Thyroid gland (tissue), 4 donors: ENCODE data around the gene C19orf25. TPM values are rescaled to one million over a fixed set of nuclear protein-coding genes. Genes with fewer than 3 reads are reported as not detected.

Source experiments
- DNase-seq, 2 donors: peaks; one replicate each; pipeline ENCODE4 v3.0.0-alpha.2; 2019
- H3K27ac ChIP-seq, 3 donors: fragments of 200-600 bp; sonication (generic); 1 replicate in 2 of 3; 2 replicates in 1 of 3; pipeline ENCODE4 v1.5.1; 2016 to 2019; ENCODE audit warnings: mild to moderate bottlenecking in 1 of 3, moderate library complexity in 1 of 3
- H3K27me3 ChIP-seq: fragments of 200-600 bp; sonication (generic); one replicate; pipeline ENCODE4 v1.5.1; 2019
- H3K36me3 ChIP-seq, 2 donors: fragments of 200-600 bp; sonication (generic); one replicate each; pipeline ENCODE4 v1.5.1; 2016 to 2019
- H3K4me1 ChIP-seq, 2 donors: fragments of 200-600 bp; sonication (generic); one replicate each; pipeline ENCODE4 v1.5.1; 2017 to 2019
- H3K4me3 ChIP-seq, 3 donors: fragments of 200-600 bp; sonication (generic); replicated peaks in 1 of 3; 1 replicate in 2 of 3; 2 replicates in 1 of 3; pipeline ENCODE4 v1.5.1; 2016; ENCODE audit warnings: mild to moderate bottlenecking in 1 of 3
- H3K9me3 ChIP-seq: fragments of 200-600 bp; sonication (generic); one replicate; pipeline ENCODE4 v1.5.1; 2017
- POLR2A ChIP-seq, 2 donors: fragments of 450-650 bp; IDR thresholded peaks; one replicate each; pipeline ENCODE4 v1.6.1; 2017; ENCODE audit warnings: antibody characterized with exemption in 2 of 2, mild to moderate bottlenecking in 2 of 2, moderate library complexity in 1 of 2
- WGBS, 2 donors: methylation state at CpG; one replicate each; pipeline ENCODE4 v1.1.5; 2017; 5-methylcytosine and 5-hydroxymethylcytosine counted together
- intact Hi-C: fragments of 100-400 bp; cut with DNase I; formaldehyde crosslinking; loops from one replicate; pipeline ENCODE4 v1.15.1; 2023
- total RNA-seq, 4 donors: library from RNA; depleted of rRNA; stranded (reverse); fragments of >200 nt; gene quantifications; one replicate each; pipeline ENCODE4 v1.2.3, GENCODE V29; 2016
- TF ChIP-seq, protein P1 (sequence below), 6 experiments: fragments of 200-600 bp in 3 of 6; fragments of 450-650 bp in 3 of 6; sonication (generic) in 3 of 6; IDR thresholded peaks; one replicate each; pipeline ENCODE4 v1.5.1; 2016 to 2019; ENCODE audit warnings: antibody characterized with exemption in 6 of 6, mild to moderate bottlenecking in 2 of 6, inconsistent platforms in 1 of 6, moderate library complexity in 1 of 6

Gene C19orf25
- total RNA-seq, 4 donors from 2014 or later = 47.0 to 64.9 (median 56.5) TPM

DNA sequence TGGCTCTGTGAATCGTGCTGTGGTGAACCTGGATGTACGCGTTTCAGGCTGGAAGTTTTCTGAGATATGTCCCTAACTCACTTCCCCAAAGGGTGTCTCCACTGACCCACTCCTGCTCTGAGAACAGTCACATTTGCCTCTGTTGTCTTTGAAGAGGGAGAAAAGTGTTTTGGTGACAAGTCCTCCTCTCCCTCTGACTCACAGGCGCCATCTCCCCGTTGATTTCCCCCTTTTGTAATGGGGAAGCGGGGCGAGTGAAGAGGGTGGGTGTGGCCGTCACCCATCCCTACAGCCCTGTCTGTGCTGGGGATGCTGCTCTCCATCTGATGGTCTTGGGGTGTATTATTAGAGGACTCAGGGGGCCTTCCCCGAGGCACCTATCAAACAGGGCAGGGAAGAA lies 19.5 kb downstream of the C19orf25 start:
- no peak overlapping the region for H3K4me3 ChIP-seq
- H3K36me3 ChIP-seq = no peaks in the 10 kb centered on the region
- 78 to 79% methylated on average over 9 of the region's 9 CpGs for WGBS, 2 donors
- no peak for DNase-seq
- no peak for TF ChIP-seq POLR2A (IDR thresholded peaks at IDR 0.05)
- TF ChIP-seq, protein P1, sequence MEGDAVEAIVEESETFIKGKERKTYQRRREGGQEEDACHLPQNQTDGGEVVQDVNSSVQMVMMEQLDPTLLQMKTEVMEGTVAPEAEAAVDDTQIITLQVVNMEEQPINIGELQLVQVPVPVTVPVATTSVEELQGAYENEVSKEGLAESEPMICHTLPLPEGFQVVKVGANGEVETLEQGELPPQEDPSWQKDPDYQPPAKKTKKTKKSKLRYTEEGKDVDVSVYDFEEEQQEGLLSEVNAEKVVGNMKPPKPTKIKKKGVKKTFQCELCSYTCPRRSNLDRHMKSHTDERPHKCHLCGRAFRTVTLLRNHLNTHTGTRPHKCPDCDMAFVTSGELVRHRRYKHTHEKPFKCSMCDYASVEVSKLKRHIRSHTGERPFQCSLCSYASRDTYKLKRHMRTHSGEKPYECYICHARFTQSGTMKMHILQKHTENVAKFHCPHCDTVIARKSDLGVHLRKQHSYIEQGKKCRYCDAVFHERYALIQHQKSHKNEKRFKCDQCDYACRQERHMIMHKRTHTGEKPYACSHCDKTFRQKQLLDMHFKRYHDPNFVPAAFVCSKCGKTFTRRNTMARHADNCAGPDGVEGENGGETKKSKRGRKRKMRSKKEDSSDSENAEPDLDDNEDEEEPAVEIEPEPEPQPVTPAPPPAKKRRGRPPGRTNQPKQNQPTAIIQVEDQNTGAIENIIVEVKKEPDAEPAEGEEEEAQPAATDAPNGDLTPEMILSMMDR (IDR thresholded peaks at IDR 0.05) = no peak
- H3K27me3 ChIP-seq = peaks cover 8% of the 10 kb centered on the region
- intact Hi-C loops = no loop called here
- no peaks in the 10 kb centered on the region for H3K9me3 ChIP-seq
- H3K27ac ChIP-seq = no peak overlapping the region
- peaks cover 0 to 5% of the 10 kb centered on the region in 2 donors for H3K4me1 ChIP-seq

- no peak for TF ChIP-seq POLR2A (IDR thresholded peaks at IDR 0.05)
- TF ChIP-seq, protein P1 (IDR thresholded peaks at IDR 0.05) = no peak
- DNase-seq = no peak
- no peaks in the 10 kb centered on the region for H3K9me3 ChIP-seq
- H3K27ac ChIP-seq = no peak overlapping the region
- intact Hi-C loops = no loop called here
- WGBS, 2 donors = 77 to 80% methylated on average over 6 to 10 of the region's 16 CpGs
- peaks cover 8% of the 10 kb centered on the region for H3K27me3 ChIP-seq
- H3K4me3 ChIP-seq = no peak overlapping the region
- H3K36me3 ChIP-seq = no peaks in the 10 kb centered on the region
- H3K4me1 ChIP-seq = peaks cover 5 to 18% of the 10 kb centered on the region in 2 donors
Observed at GRCh38 chr19:1457892-1458291, 21.1 kb downstream of the C19orf25 start.

DNA sequence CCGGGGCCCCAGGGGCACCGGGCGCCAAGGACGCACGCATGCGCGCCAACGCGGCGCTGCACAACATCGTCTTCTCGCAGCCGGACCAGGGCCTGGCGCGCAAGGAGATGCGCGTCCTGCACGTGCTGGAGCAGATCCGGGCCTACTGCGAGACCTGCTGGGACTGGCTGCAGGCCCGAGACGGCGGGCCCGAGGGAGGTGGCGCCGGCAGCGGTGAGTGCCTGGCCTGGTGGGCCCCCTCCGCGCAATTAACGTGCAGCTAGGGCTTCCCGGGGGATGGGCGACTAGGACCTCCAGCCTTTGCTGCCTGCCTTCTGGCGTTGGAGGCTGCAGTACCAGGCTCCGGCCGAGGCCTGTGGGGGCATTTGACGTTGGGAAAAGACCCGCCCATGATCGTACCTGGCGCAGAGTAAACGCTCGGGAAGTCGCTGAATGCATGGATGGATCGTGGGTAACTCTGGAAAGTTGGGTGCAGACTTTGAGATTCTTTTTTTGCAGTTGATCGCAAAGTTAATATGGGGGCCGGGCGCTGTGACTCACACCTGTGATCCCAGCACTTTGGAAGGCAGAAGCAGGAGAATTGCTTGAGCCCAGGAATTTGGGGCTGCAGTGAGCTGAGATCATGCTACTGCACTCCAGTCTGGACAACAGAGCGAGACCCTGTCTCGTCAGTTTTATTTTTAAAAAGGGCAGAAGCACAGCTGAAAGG lies 21.8 kb downstream of the C19orf25 start:
- no peak for DNase-seq
- no peak overlapping the region for H3K27ac ChIP-seq
- no peaks in the 10 kb centered on the region for H3K9me3 ChIP-seq
- intact Hi-C loops = no loop called here
- no peaks in the 10 kb centered on the region for H3K36me3 ChIP-seq
- peaks cover 5 to 18% of the 10 kb centered on the region in 2 donors for H3K4me1 ChIP-seq
- TF ChIP-seq, protein P1 (IDR thresholded peaks at IDR 0.05) = no peak
- TF ChIP-seq POLR2A (IDR thresholded peaks at IDR 0.05) = no peak
- H3K27me3 ChIP-seq = peaks cover 8% of the 10 kb centered on the region
- 21 to 22% methylated on average over 14 to 20 of the region's 48 CpGs for WGBS, 2 donors
- H3K4me3 ChIP-seq = no peak overlapping the region

DNA sequence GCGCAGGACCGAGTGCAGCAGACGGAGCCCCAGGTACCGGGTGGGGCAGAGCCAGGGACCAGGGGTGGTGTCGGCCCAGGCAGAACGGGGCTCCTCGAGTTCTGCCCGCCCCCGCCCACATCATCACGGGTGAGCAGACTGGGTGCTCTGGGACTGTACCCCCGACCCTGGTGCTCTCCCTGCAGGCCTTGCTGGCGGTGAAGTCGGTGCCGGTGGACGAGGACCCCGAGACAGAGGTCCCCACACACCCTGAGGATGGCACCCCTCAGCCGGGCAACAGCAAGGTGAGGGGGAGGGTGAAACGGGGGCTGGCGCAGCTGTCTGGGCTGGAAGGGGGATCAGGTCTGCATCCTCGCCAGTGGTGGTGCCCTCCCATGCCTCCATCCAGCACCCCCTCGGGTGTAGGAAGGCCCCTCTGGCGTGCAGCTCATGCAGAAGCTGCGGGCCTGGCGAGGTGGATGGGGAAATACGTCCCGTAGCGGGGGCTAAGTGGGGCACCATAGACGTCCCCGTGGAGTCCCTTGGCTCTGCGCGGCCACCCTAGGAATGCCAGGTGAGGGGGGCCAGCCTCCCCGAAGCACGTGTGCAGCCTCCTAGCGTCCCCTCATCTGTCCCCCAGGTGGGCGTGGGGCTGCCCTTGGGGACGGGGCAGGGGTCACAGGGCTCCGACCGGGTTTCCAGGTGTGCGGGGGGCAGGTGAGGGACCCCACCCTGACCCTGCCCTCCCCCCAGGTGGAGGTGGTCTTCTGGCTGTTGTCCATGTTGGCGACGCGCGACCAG lies 22.7 kb downstream of the C19orf25 start:
- no peak overlapping the region for H3K27ac ChIP-seq
- no peak for DNase-seq
- H3K4me3 ChIP-seq = no peak overlapping the region
- no peaks in the 10 kb centered on the region for H3K9me3 ChIP-seq
- TF ChIP-seq POLR2A (IDR thresholded peaks at IDR 0.05) = no peak
- TF ChIP-seq, protein P1 (IDR thresholded peaks at IDR 0.05) = no peak
- peaks cover 16% of the 10 kb centered on the region for H3K27me3 ChIP-seq
- no peaks in the 10 kb centered on the region for H3K36me3 ChIP-seq
- WGBS, 2 donors = 44 to 53% methylated on average over 18 to 27 of the region's 43 CpGs
- intact Hi-C loops = no loop called here
- peaks cover 5 to 18% of the 10 kb centered on the region in 2 donors for H3K4me1 ChIP-seq
